Stimulated activated CD4-positive, alpha-beta T cell treated with anti-CD3 and anti-CD28 coated beads, Interleukin-12 subunit alpha, Interleukin-12 subunit beta, amount 100 ng/mL, for 48 hours (primary cell): ENCODE results near the gene KIAA0040.

Experiments
- DNase-seq, 3 donors: peaks; one replicate each; pipeline ENCODE4 v3.0.0-alpha.2; 2020; ENCODE audit warnings: low read depth in 2 of 3, low spot score in 1 of 3

The KIAA0040 gene

DNA sequence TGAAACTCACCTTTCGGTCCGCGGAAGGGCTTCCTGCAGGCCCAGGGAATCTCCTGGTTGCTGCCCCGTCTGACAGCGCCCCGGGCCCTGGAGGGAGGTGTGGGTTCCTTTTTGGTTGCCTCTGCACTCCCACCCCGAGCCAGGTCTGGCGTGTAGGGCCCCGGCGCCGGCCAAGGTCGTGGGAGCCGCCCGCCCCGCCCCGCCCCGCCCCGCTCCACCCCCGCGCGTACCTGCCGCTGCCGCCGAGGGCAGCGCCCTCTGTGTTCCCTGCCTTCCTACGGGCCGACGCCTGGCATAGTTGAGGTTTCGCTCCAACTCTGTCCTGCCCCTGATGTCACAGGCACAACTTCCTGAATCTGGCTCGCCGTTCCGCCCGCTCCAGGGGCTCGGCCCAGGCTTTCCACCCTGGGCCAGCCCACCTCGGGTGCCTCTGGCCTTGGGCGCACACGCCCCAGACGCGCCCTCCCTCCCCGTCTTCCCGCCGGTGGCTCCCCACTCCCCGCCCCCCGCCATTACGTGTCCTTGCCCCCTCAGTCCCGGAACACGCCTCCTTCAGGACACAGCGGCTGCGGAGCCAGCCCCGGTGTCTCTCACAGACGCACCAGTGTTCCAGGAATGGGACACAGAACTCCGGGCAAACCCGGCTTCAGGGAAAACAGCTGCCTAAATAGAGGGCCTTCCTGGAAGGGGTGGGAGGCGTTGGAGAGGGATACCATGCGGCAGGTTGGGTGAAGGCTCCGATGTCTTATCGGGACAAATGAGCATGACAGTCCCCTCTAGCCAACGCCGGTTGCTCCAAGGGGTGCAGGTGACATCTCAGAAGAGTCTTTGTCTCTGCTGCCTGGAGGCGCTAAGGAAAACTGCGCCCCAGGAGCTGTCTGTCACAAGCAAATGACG is at the start of gene KIAA0040:
TSS of gene KIAA0040 (minus strand) at position 147 of the 897 bp plus-strand sequence. CDS start 31,763 bp downstream, outside the sequence.
- DNase-seq: peak; percentile 28 to 66 (median 46)

GRCh38 chr1:175237389-175237788 is 44.8 kb upstream of the KIAA0040 start:
- DNase-seq: no peak

- no peak for DNase-seq
These were observed 42.1 kb upstream of the KIAA0040 start for GRCh38 chr1:175234639-175235038.

- DNase-seq: no peak
These were observed 39.8 kb upstream of the KIAA0040 start for GRCh38 chr1:175232335-175232734.

GRCh38 chr1:175225805-175226129 is 33.2 kb upstream of the KIAA0040 start:
- no peak for DNase-seq

GRCh38 chr1:175222296-175222938 is 29.8 kb upstream of the KIAA0040 start:
- DNase-seq: no peak

- DNase-seq: no peak
These were observed 29.1 kb upstream of the KIAA0040 start for GRCh38 chr1:175221557-175222175.

DNA sequence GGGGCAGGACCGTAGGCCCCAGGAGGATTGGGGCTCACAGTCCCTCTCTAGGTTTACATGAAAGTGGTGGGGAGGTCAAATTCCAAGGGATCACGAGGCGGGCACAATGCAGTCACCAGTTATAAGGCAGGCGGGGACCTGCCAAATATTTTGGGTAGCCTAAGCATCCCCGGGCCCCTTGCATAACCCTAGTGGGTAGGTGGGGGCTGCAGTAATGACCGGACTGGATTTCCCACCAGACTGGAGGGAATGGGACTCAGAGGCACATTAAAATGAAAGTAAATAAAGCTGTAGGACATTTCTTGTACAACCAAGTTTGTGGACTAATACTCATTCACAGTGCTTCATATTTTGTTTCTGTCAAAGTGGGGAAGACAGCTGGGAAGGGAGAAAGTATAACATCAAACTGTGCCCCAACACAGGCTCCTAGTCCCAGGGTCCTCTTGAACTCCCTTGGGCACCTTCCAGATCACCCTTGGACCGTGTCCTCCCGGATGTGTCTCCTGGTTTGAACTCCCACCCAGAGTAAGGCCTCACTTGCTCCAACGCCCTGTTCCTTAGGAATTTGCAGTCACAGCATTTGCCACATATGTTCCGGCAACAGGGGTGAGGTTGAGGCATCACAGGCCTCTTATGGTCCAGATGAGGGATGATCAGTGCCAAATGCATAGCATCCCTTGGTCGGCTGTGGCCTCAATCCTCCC is 28.4 kb upstream of the KIAA0040 start:
- no peak for DNase-seq

DNA sequence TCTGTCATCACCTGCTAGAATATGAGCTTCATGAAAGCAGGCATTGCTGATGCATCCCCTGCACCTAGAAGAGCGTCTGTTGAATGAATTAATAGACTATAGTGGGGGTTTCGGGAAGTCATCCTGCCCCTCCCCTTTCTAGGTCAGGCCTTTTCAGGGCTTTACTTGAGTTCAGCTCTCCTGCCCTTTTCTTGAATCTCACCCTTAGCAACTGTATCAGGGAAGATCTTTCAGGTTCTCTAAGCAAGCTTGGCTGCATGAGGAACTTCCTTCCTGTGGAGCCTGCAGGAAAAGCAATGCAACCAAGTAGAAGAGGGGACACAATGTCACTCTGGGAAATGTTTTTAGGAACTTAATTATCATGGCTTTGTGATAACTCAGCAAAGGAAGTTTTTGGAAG is 27.2 kb upstream of the KIAA0040 start:
- no peak for DNase-seq

DNA sequence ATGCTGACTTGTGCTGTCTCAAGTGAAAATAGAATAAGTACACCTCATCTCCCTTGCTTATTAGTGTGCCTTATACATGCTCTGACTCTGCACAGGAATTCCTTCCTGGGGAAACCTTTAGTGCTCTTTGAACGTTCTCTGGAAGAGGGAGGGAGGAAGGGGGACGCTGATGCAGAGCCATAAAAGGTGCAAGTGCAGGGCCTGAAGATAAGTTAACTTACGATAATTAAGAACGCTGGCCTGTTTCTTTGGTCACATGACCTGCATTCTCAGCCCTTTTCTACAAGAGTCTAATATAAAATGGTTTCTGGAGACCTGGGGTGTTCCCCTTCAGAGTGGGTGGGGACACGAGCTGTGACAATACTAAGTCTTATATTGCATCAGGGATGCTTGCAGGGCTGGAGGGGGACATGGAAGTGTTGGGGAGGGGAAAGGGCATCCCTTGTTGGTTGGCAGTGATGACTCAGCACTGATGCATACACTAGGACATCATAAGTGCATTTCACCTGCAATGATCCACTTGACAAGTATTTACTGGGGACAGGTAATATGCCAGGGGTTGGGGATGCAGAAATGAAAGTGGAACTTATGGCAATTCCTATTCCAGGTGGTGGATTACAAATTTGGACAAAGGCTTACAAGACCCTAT is 26.3 kb upstream of the KIAA0040 start:
- DNase-seq: no peak

DNA sequence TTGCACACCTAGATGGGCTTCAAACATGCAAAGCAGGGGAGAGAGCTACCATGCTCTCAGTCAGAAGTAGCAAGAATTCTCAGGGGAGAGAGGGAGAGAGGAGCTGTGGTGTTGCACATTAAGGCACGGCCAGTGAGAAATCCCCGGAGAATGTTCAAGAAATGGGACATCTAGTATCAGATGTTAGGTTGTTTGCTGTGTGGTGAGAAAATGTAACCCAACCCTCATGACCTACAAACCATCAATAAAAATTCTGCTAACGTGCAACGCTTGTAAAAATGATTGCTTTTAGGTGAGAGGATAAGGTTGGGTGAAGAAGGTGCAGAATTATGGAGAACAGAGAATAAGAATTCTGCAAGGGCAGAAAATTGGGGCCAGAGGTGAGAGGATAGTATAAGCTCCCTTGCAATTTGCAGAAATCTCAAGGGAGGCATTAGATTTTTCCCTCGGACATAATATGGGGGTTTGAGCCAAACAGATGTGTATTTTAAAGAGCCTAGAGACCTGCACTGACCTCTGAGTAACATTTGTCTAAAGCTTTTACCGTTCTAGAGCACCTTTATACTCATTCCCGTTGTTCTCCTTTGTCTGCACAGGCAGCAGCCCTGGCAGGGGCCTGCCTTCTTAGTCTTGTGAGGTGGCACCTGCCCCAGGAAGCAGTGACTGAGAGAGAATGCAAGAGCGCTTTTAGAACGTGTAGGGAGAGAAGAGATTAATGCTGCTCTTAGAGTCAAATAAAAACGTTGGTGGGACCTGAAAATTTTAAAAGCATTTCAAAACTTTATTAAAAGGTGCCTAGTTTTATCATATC is 25.4 kb upstream of the KIAA0040 start:
- DNase-seq: no peak

DNA sequence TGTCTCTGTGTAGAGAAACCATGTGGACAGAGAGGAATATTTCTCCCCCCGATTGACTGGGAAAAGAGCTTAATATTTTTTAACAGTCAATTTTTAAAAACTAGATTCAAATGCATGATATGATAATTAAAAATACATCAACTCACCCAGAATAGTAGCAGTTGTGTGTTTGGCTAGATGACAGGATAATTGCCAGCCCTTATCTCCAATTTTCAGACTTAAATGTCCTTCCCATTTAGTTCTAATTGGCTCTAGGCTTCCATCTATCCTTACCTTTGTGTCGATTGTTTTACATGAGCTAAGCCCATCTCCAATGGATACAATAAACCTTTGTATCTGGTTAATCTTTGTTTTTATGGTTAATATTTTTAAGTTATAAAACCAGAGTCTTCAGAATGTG is 23.9 kb upstream of the KIAA0040 start:
- DNase-seq: no peak

DNA sequence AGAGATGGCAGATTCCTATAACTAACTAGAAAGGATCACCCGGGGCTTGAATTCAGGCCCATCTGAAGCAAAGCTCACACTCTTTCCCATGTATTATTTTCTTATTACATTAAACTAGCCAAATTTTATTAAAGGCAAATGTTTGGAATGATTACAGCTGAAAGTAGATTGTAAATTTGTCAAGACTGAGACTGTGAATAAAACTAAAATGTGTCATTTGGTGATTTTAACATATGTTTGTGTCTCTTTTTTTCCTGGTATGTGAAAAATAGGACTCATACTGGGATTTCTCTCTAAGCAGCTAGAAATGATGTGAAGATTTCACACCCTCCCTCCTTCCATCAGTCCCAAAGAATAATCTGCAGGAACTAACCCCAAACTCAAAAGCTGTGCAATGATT is 19.1 kb upstream of the KIAA0040 start:
- no peak for DNase-seq

DNA sequence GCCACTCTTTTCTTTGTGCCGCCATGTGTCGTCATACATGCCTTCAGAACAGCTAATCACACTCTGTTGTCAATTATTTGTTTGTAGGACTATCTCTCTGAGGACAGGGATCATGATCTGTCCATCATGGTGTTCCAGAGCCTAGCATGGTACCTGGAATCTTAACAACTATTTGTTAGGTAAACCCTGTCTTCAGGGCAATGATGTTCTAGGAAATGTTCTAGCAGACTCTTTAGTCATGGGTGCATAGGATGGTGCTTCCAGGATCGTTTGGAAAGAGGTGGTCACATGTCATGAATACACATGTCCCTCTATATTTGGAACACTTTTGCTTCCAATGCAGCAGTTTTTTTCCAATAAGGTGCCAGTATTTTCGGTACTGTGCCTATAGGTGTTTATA is 18.2 kb upstream of the KIAA0040 start:
- DNase-seq: no peak

DNA sequence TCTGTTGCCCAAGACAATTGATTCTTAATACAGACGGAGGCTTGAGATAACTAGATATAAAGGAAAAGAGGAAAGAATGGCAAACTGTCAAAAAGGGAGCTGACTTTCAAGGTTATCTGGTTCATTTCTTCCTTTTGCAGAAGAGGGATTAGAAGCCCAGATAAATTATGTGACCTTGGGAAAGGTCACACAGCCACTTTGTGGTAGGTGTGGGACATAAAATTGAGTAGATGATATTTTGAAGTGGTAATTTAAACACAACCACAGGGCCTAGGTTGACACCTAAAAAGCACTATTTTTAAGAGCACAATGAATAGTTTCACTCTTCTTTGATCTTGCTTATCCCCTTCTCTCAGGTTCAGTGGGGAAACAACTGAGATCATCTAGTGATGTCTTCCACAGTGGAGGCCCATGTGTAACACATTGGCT is 16.9 kb upstream of the KIAA0040 start:
- no peak for DNase-seq

- DNase-seq: peak in 1 of 3 donors; percentile 24
These were observed 16.4 kb upstream of the KIAA0040 start for GRCh38 chr1:175208773-175209492.

DNA sequence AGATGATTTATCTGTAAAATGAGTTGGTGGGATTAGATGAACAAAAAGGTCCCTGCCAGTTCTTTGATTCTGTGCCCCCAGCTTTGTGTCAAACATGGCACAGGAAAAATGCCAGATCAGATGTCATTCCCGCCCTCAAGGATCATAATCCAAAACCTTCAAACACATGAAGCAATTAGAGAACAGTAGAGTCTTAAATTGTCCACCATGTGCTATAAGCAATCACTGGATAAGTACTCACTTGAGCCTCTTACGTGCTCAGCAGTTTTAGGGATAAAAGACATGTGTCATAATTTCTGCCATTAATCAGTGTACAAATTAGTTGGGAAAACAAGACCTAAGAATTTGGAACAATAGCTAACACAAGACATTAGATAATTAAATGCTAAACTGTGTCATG is 15.4 kb upstream of the KIAA0040 start:
- no peak for DNase-seq

- no peak for DNase-seq
These were observed 14.1 kb upstream of the KIAA0040 start for GRCh38 chr1:175206687-175207086.

DNA sequence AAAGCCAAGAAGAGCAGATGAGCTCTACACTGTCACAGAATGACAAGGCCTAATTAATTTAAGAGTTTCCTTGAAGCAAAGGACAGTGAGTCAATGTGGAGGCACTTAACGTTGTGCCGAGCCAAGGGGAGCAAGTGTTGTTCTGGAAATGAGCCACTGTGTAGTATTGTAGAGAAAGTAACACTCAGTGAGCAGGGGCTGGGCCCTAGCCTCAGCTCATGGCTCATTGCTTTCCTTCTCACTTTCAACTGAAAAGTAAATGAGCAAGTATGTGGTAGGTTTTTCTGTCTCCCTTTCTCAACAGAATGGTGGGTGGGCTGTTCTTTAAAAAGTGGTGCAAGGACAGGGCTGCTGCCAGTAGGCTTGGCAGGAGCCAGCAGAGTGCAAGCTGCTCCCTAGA is 11.8 kb upstream of the KIAA0040 start:
- no peak for DNase-seq
